DOHH2 (cell line): Measurements from ENCODE around the gene AGER.

Experiments
- CTCF ChIP-seq: fragments of 200-600 bp; sonication (generic); IDR thresholded peaks from one replicate; pipeline ENCODE4 v1.5.1; 2014; ENCODE audit warnings: antibody characterized with exemption, mild to moderate bottlenecking, low read depth, low read length; ENCODE audit not compliant: poor library complexity, severe bottlenecking
- EZH2phosphoT487 ChIP-seq: fragments of 200-600 bp; sonication (generic); IDR thresholded peaks from 2 replicates; pipeline ENCODE4 v1.6.1; 2017; ENCODE audit warnings: borderline replicate concordance, mild to moderate bottlenecking, antibody characterized with exemption, low read length, moderate library complexity, mixed read lengths

- no peak for TF ChIP-seq CTCF
- TF ChIP-seq EZH2phosphoT487: no peak
Measured at GRCh38 chr6:32163559-32164258, 20.3 kb downstream of the AGER start.
